GM18505 (cell line): ENCODE data around the gene FIGNL1.

Source experiments
- ATAC-seq: cut with Tn5 transposase; IDR thresholded peaks from one replicate; pipeline ENCODE4 v1.9.1; 2021; ENCODE audit not compliant: unreplicated experiment
- POLR2A ChIP-seq: IDR thresholded peaks from 4 replicates; pipeline ENCODE4 v1.6.1; 2011; ENCODE audit warnings: borderline replicate concordance; ENCODE audit not compliant: insufficient read depth, insufficient read length; ENCODE audit errors: extremely low read depth

FIGNL1 gene, protein sequence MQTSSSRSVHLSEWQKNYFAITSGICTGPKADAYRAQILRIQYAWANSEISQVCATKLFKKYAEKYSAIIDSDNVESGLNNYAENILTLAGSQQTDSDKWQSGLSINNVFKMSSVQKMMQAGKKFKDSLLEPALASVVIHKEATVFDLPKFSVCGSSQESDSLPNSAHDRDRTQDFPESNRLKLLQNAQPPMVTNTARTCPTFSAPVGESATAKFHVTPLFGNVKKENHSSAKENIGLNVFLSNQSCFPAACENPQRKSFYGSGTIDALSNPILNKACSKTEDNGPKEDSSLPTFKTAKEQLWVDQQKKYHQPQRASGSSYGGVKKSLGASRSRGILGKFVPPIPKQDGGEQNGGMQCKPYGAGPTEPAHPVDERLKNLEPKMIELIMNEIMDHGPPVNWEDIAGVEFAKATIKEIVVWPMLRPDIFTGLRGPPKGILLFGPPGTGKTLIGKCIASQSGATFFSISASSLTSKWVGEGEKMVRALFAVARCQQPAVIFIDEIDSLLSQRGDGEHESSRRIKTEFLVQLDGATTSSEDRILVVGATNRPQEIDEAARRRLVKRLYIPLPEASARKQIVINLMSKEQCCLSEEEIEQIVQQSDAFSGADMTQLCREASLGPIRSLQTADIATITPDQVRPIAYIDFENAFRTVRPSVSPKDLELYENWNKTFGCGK

DNA sequence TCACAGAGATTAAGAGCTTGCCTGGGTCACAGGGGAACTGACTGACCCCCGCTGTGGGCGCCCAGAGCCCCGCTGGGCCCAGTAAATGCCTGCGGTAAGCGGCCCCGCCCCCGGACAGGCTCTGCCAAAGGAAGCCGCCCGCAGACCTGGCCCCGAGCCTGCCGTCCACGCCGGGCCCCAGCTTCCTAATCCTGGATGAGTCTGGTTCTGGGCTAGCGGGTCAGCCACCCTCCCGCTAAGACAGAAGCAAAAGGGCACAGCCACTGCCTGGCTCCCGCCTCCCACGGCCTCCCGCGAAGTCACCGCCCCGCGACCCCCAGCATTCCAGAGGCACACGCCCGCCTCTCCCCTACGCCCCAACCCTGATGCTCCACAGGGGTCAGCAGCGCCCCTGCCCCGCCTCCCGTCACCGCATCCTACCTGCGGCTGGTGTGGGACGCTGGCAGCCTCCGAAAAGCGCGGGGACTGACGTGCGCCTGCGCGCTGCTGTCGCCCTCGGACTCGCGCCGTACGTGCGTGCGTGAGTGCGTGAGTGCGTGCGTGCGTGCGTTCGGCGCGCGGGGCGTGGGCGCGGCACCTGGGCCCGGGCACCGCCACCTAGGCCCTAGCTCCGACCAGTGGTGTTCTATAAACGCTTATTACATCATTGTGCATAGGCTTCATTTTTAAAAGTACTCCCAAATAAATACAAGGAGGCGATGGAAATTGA lies at the start of gene FIGNL1:
FIGNL1 (minus strand) TSS at position 470 of the 709 bp plus-strand sequence. CDS start 3,063 bp downstream, outside the sequence.
- peak; percentile 83 for ATAC-seq
- TF ChIP-seq POLR2A = peak; percentile 84

GRCh38 chr7:50499092-50499491 lies 48.9 kb upstream of the FIGNL1 start:
- no peak for ATAC-seq
- TF ChIP-seq POLR2A = no peak

- no peak for TF ChIP-seq POLR2A
- no peak for ATAC-seq
These were observed 47.8 kb upstream of the FIGNL1 start for GRCh38 chr7:50497968-50498367.

- TF ChIP-seq POLR2A = no peak
- no peak for ATAC-seq
These were observed 47.0 kb upstream of the FIGNL1 start for GRCh38 chr7:50497068-50497642.

DNA sequence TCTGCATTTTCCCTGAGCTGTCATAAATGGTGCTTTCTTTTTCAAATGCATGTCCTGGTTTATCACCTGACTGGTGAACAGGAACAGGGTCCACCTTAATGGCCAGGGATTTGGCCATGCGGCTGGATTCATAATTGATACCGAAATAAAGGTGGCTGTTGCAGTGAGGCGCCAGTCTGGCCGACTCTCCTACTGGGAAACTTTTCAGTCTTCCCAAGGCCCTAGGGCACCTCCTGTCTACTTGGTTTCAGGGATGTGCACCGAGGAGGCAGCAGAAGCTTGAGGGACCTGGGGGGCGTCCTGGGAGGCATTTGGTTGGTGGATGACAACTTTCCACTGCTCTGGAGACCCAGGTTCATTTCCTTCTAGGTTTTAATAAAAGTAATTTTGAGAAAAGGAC lies 46.4 kb upstream of the FIGNL1 start:
- ATAC-seq = no peak
- no peak for TF ChIP-seq POLR2A

DNA sequence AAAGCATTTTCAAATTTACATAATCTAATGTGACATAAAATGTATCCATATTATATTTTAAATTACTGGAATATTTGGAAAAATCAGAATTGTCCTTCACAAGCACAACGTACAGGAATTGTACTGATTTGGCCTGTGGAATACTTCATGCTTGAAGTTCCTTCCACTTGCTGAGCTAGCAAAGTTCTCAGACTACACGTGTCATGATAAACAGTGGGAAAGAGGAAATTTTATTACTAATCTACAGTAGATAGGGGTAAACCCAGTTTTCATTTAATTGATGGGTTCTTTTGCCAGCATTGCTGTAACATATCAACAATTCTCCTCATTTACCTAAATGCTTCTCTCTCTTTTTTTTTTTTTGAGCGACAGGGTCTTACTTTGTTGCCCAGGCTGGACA lies 45.6 kb upstream of the FIGNL1 start:
- ATAC-seq = no peak
- no peak for TF ChIP-seq POLR2A

GRCh38 chr7:50492770-50493519 lies 42.8 kb upstream of the FIGNL1 start:
- no peak for ATAC-seq
- no peak for TF ChIP-seq POLR2A

- no peak for ATAC-seq
- no peak for TF ChIP-seq POLR2A
These were observed 41.8 kb upstream of the FIGNL1 start for GRCh38 chr7:50491943-50492342.

DNA sequence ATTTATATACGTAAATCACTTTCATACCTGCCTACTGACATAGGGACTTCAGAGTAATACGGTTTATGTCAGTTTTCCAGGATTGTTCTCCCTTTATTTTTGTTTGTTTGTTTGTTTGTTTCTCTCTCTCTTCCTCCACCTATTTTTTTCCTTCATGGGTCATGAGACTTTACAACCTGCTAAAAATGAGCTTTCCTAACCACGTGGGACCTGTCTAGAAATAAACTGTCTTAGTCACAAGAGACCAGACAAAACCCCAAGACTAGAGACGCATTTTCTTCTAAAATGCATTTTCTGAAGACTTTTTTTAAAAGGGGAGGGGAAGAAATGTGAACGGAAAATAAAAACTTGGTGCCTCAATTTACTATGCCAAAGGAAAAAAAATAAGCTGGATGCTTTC lies 41.1 kb upstream of the FIGNL1 start:
- ATAC-seq = no peak

DNA sequence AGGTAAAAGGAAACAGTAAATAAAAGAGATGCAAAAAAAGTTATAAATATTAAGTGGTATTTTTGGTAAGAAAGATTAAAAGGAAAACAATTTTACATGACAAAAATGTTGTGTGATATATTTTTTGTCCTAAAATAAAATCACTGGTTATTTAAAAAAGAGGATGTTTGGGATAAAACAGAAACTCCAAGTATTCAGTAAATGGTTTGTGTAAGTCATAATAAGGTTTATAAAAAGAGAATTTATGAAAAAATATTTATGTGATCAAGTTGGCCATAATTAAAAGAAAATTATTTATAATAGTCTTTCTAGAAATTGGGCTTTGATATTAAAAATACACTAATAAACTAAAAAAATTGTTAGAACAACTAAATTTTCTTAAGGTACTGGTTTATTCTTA lies 38.2 kb upstream of the FIGNL1 start:
- no peak for TF ChIP-seq POLR2A
- no peak for ATAC-seq

More for the DNA sequence above, 41.1 kb upstream of the FIGNL1 start:
- no peak for TF ChIP-seq POLR2A

DNA sequence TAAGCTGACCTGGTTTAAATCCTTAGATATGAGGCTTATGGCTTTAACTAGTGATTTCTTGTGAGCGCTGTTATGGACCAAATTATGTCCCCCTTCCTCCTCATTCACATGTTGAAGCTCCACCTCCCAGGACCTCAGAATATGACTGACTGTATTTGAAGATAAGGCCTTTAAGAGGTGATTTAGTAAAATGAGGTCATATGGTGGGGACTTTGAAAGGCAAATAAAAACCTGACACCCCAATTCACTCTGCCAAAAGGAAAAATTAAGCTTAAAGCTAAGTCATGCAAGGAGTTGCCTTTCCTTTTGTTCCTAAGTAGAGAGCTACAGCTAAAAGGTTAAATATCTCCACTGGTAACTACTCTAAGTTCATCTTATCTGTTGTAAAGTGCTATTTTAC lies 36.4 kb upstream of the FIGNL1 start:
- no peak for ATAC-seq
- TF ChIP-seq POLR2A = no peak

DNA sequence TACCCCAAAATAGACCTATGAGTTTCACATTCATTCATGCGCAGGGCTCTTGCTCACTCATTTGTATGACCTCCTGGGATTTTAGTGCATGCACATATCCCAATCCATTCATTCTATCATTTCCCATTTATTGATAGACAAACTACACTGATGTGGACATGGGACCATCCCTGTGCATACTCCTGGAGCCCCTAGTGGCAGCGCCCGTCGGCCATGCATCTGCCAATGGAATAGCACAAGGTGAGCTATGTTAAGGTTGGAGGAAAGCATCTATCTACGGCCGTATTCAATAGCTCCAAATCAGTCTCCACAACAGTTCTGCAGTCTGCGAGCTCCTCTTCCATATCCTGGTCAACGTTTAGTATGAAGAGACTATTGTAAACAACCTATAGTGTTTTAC lies 31.7 kb upstream of the FIGNL1 start:
- no peak for ATAC-seq
- no peak for TF ChIP-seq POLR2A
